K562 (cell line): ENCODE data around the gene PLAAT3. TPM values are rescaled to one million over a fixed set of nuclear protein-coding genes. Genes with fewer than 3 reads are reported as not detected.

Experiments used
- ATAC-seq: fragments of 200-7000 bp; cut with Tn5 transposase; 3 replicates; pipeline ENCODE4 v1.9.1; 2020; ENCODE audit warnings: moderate library complexity
- BruUV-seq: library from RNA; stranded (reverse); fragments of 400-500 nt; replicated peaks from 2 replicates; lab custom pipeline; 2021; lab: Mats Ljungman, UMichigan
- CTCF ChIA-PET: fragments of 300-600 bp; formaldehyde crosslinking; extraction: SDS; loops from one replicate; lab custom pipeline; 2021; ENCODE audit warnings: low intra/inter-chr PET ratio; lab: Yijun Ruan, JAX
- POLR2A ChIA-PET: fragments of 300-600, 350-650 bp; sonication (Branson Sonifier 250); formaldehyde crosslinking; extraction: SDS; loops from one replicate; lab custom pipeline; 2021; ENCODE audit warnings: antibody characterized with exemption, inconsistent platforms; lab: Yijun Ruan, JAX
- DNase-seq, 4 experiments: peaks; one replicate each; pipeline versions ENCODE4 v3.0.0 to v3.0.0-alpha.2; 2011 to 2018; ENCODE audit warnings: low spot score in 3 of 4, mixed read lengths in 3 of 4; ENCODE audit errors: extremely low read depth in 1 of 4
- FAIRE-seq: peaks from 2 replicates; lab custom pipeline; 2011; peaks lifted over from hg19 to GRCh38; lab: Jason Lieb, UNC
- H2AFZ ChIP-seq: 2 replicates; pipeline ENCODE4 v1.6.0; 2011; ENCODE audit warnings: low read depth, low read length, control low read depth, inconsistent platforms
- H3K27ac ChIP-seq: fragments of 200-600 bp; 3 replicates; pipeline ENCODE4 v1.8.0; 2011; ENCODE audit warnings: low read depth, mild to moderate bottlenecking, control low read depth, inconsistent platforms, low read length, moderate library complexity, mixed read lengths; ENCODE audit errors: extremely low read depth
- H3K27me3 ChIP-seq, 2 experiments: fragments of 300-600 bp in 1 of 2; 2 replicates in 1 of 2; 3 replicates in 1 of 2; pipeline versions ENCODE4 v1.6.0 to v1.8.0; 2011; ENCODE audit warnings: inconsistent platforms in 2 of 2, low read length in 2 of 2, mild to moderate bottlenecking in 1 of 2, mixed read lengths in 1 of 2, moderate library complexity in 1 of 2; ENCODE audit not compliant: control insufficient read depth in 2 of 2, insufficient read depth in 2 of 2
- H3K36me3 ChIP-seq: fragments of 300-600 bp; 3 replicates; pipeline ENCODE4 v1.8.0; 2011; ENCODE audit warnings: mild to moderate bottlenecking, low read length, inconsistent platforms; ENCODE audit not compliant: control insufficient read depth, insufficient read depth
- H3K4me1 ChIP-seq, 2 experiments: fragments of 200-600 bp in 1 of 2; replicated peaks in 1 of 2; 2 replicates in 1 of 2; 3 replicates in 1 of 2; pipeline versions ENCODE4 v1.5.1 to v1.8.0; 2011; ENCODE audit warnings: inconsistent platforms in 2 of 2, low read length in 2 of 2, mild to moderate bottlenecking in 1 of 2, mixed read lengths in 1 of 2, moderate library complexity in 1 of 2; ENCODE audit not compliant: control insufficient read depth in 2 of 2, insufficient read depth in 2 of 2
- H3K4me2 ChIP-seq: 2 replicates; pipeline ENCODE4 v1.6.1; 2011; ENCODE audit warnings: low read length, control low read depth, inconsistent platforms, mixed read lengths; ENCODE audit not compliant: insufficient read depth
- H3K4me3 ChIP-seq: fragments of 200-600 bp; sonication (generic), shearing (Covaris generic); 2 replicates; pipeline ENCODE4 v1.5.1; 2016; ENCODE audit warnings: control low read depth, inconsistent platforms
- H3K79me2 ChIP-seq: fragments of 200-600 bp; 3 replicates; pipeline ENCODE4 v1.8.0; 2011; ENCODE audit warnings: low read length, inconsistent platforms; ENCODE audit not compliant: control insufficient read depth, insufficient read depth
- H3K9ac ChIP-seq, 2 experiments: 2 replicates each; pipeline versions ENCODE4 v1.6.0 to v1.6.1; 2011; ENCODE audit warnings: low read depth in 2 of 2, low read length in 2 of 2, control low read depth in 1 of 2, inconsistent platforms in 1 of 2, mild to moderate bottlenecking in 1 of 2, mixed read lengths in 1 of 2; ENCODE audit not compliant: insufficient read depth in 1 of 2
- H3K9me1 ChIP-seq: one replicate; pipeline ENCODE4 v1.6.0; 2011; ENCODE audit warnings: inconsistent platforms, mild to moderate bottlenecking, low read length, moderate library complexity; ENCODE audit not compliant: control insufficient read depth, insufficient read depth
- H3K9me3 ChIP-seq: replicated peaks from 2 replicates; pipeline ENCODE4 v1.5.1; 2011; ENCODE audit warnings: low read depth, low read length, inconsistent platforms; ENCODE audit not compliant: control insufficient read depth, insufficient read depth
- H4K20me1 ChIP-seq: replicated peaks from 2 replicates; pipeline ENCODE4 v1.6.1; 2011; ENCODE audit warnings: low read length, inconsistent platforms, mixed read lengths; ENCODE audit not compliant: control insufficient read depth, insufficient read depth
- CGGBP1 ChIP-seq: fragments of 250-450 bp; sonication (Bioruptor Pico); IDR thresholded peaks from 2 replicates; pipeline ENCODE4 v1.9.0; 2021; ENCODE audit warnings: mild to moderate bottlenecking
- ELF4 ChIP-seq: fragments of 450-650 bp; formaldehyde crosslinking; IDR thresholded peaks from 2 replicates; pipeline ENCODE4 v1.4.0; 2022; ENCODE audit warnings: missing genetic modification characterization
- EP300 ChIP-seq: IDR thresholded peaks from 2 replicates; pipeline ENCODE4 v1.6.1; 2012; ENCODE audit warnings: low read length, improper control_type of control experiment
- FOXK2 ChIP-seq, 2 experiments: fragments of 450-650 bp; IDR thresholded peaks in 1 of 2; conservative IDR thresholded peaks in 1 of 2; 2 replicates each; pipeline ENCODE4 v1.6.1; 2016; ENCODE audit warnings: low read depth in 2 of 2, mild to moderate bottlenecking in 1 of 2
- MIER1 ChIP-seq: fragments of 450-650 bp; IDR thresholded peaks from 2 replicates; pipeline ENCODE4 v1.6.1; 2016; ENCODE audit warnings: antibody characterized with exemption, mild to moderate bottlenecking, low read depth
- NCOA4 ChIP-seq: fragments of 450-650 bp; IDR thresholded peaks from 2 replicates; pipeline ENCODE4 v1.6.1; 2018; ENCODE audit warnings: mild to moderate bottlenecking; ENCODE audit not compliant: partially characterized antibody
- SMARCA4 ChIP-seq: fragments of 450-650 bp; IDR thresholded peaks from 2 replicates; pipeline ENCODE4 v1.6.1; 2016
- ZBTB5 ChIP-seq: fragments of 450-650 bp; IDR thresholded peaks from 2 replicates; pipeline ENCODE4 v1.6.1; 2017; ENCODE audit warnings: antibody characterized with exemption
- ZC3H8 ChIP-seq: fragments of 450-650 bp; IDR thresholded peaks from 2 replicates; pipeline ENCODE4 v1.6.1; 2017
- ZEB2 ChIP-seq: fragments of 450-650 bp; IDR thresholded peaks from 2 replicates; pipeline ENCODE4 v1.6.1; 2016
- ZNF184 ChIP-seq: sonication (generic); formaldehyde crosslinking; IDR thresholded peaks from 2 replicates; pipeline ENCODE4 v1.5.0; 2020; ENCODE audit warnings: missing genetic modification reagents
- ZNF224 ChIP-seq: sonication (generic); formaldehyde crosslinking; IDR thresholded peaks from 2 replicates; pipeline ENCODE4 v1.8.0; 2022; ENCODE audit warnings: mild to moderate bottlenecking, missing genetic modification reagents
- ZNF57 ChIP-seq: fragments of 450-650 bp; formaldehyde crosslinking; IDR thresholded peaks from 2 replicates; pipeline ENCODE4 v1.4.0; 2020; ENCODE audit warnings: mild to moderate bottlenecking, moderate library complexity
- ZNF589 ChIP-seq: fragments of 200-800 bp; sonication (Bioruptor generic); IDR thresholded peaks from 2 replicates; pipeline ENCODE4 v1.6.1; 2016; ENCODE audit warnings: low read depth, missing genetic modification characterization, missing compliant biosample characterization
- WGBS: fragments of 100-300 bp; shearing (Covaris generic); methylation state at CpG from one replicate; pipeline ENCODE4 v1.1.6; 2016; ENCODE audit warnings: low coverage, mixed read lengths; ENCODE audit not compliant: insufficient coverage; ENCODE audit errors: missing lambda C conversion rate; 5-methylcytosine and 5-hydroxymethylcytosine counted together
- in situ Hi-C: fragments of 300-500 bp; cut with MboI; formaldehyde crosslinking; loops from 4 replicates; pipeline ENCODE4 v1.15.0; 2018; ENCODE audit warnings: inconsistent platforms, mixed read lengths
- intact Hi-C: fragments of 100-400 bp; cut with micrococcal nuclease; formaldehyde crosslinking; loops from 2 replicates; pipeline ENCODE4 v1.14.2; 2022
- polyA plus RNA-seq, 8 experiments: library from polyadenylated mRNA; depleted of rRNA in 4 of 8; stranded (reverse) in 5 of 8; unstranded in 3 of 8; fragments of >200 nt; fragmentation: Nextera tagmentation in 2 of 8; fragmentation: Illumina TruSeq in 1 of 8; extraction: Ambion mirVana in 2 of 8; extraction: Trizol in 1 of 8; gene quantifications; 2 replicates each; pipeline versions ENCODE4 v1.2.1 to v1.2.3, GENCODE V29; 2011 to 2014; ENCODE audit warnings: inconsistent platforms in 1 of 8, missing spikeins in 1 of 8
- total RNA-seq, 7 experiments: library from RNA; depleted of rRNA in 6 of 7; stranded (reverse); fragments of >200 nt in 6 of 7; fragmentation: Illumina TruSeq in 2 of 7; extraction: Trizol in 2 of 7; gene quantifications; 2 replicates each; pipeline versions ENCODE4 v1.2.1 to v1.2.3, GENCODE V29; 2011 to 2021; ENCODE audit warnings: low replicate concordance in 1 of 7
- TF ChIP-seq, protein P1 (sequence below), 2 experiments: fragments of 450-650 bp; conservative IDR thresholded peaks; 2 replicates each; pipeline ENCODE4 v1.6.1; 2017; ENCODE audit warnings: mild to moderate bottlenecking in 2 of 2, moderate library complexity in 2 of 2
- TF ChIP-seq, protein P2 (sequence below): sonication (generic); formaldehyde crosslinking; IDR thresholded peaks from 2 replicates; pipeline ENCODE4 v1.8.1; 2022; ENCODE audit warnings: missing genetic modification reagents

The PLAAT3 gene
- total and polyA plus RNA-seq, 9 of the 15 experiments (the other 6 are each of a cell fraction or from before 2014, with no cell fraction given): 0.80 to 2.7 (median 1.4) TPM

DNA sequence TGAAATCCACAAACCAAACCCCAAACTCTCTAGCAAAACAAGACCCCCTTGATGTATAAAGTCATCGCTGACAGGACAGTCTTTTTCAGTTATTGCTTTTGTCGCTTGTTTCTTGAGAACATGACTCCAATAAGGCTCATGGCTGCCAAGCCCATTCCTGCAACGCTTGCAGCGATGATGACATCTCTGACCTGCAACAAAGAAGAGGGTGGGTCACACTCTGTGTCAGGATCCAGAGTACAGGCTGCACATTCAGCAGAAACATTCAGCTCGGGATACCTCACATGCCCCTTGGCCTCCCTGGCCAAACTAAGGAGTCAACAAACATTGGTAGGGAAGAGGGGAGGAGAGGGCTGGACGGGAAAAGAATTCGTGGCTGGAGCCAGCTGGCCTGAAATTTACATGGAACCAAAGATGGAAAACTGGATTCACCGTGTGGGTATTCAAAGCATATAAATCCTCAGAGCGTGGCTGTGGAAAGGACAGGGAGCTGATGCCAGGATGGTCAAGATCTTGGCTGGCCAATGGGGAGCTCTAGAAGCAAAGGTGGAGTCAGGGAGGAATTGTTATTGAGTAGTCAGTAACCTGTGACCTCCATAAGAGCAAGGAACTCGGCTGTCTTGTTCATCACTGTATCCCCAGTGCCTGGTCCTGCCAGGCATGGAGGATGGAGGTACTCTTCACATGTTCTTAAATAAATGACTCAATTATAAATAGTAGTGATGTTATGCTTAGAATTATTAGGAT, 39.2 kb downstream of the PLAAT3 start:
- peak overlapping the region; percentile 88 for H2AFZ ChIP-seq
- H4K20me1 ChIP-seq: no peaks in the 10 kb centered on the region
- H3K27me3 ChIP-seq: no peaks in the 10 kb centered on the region
- in situ Hi-C loops: no loop called here
- no peaks in the 10 kb centered on the region for H3K36me3 ChIP-seq
- H3K27ac ChIP-seq: peak overlapping the region; percentile 61
- H3K9me3 ChIP-seq: peaks cover 3% of the 10 kb centered on the region; the same call in 1 of the 2 replicates
- H3K79me2 ChIP-seq: no peaks in the 10 kb centered on the region
- ChIA-PET POLR2A (interaction anchor here (0.8 to 1.5 kb wide), 5 partner anchors 8 to 96 kb away, joined by 3 to 6 read pairs (median 3); no protein-coding TSS in a partner anchor), CTCF (no interaction called here)
- 72% methylated on average over 9 of the region's 10 CpGs for WGBS
- DNase-seq (peak in 1 of 4 experiments; percentile 25), ATAC-seq (peak; percentile 51), FAIRE-seq (no peak)
- peak overlapping the region; percentile 72 for H3K4me2 ChIP-seq
- peaks cover 6 to 15% of the 10 kb centered on the region in 2 experiments; a peak in 3 of 5 replicates for H3K4me1 ChIP-seq
- H3K9me1 ChIP-seq: no peaks in the 10 kb centered on the region
- intact Hi-C loops: no loop called here
- H3K9ac ChIP-seq: peak overlapping the region; percentile 27 to 52; a peak in 3 of 4 replicates
- BruUV-seq: no TSS peak
- H3K4me3 ChIP-seq: peak overlapping the region; percentile 7; the same call in 1 of the 2 replicates
- TF ChIP-seq ELF4 (CRISPR knock-in tag) (no peak), NCOA4 (no peak), MIER1 (no peak), ZNF57 (CRISPR knock-in tag) (no peak), ZEB2 (no peak), FOXK2 (conservative IDR thresholded peaks at IDR 0.05 in 1 of 2, IDR thresholded peaks at IDR 0.05 in 1 of 2; ENCODE audit: low read depth in 2 of 2) (no peak), ZC3H8 (no peak), CGGBP1 (no peak), ZNF184 (CRISPR knock-in tag) (no peak), ZNF224 (CRISPR knock-in tag) (no peak), ZNF589 (CRISPR knock-in tag) (no peak), SMARCA4 (no peak), ZBTB5 (no peak), EP300 (no peak)
- TF ChIP-seq, protein P1, sequence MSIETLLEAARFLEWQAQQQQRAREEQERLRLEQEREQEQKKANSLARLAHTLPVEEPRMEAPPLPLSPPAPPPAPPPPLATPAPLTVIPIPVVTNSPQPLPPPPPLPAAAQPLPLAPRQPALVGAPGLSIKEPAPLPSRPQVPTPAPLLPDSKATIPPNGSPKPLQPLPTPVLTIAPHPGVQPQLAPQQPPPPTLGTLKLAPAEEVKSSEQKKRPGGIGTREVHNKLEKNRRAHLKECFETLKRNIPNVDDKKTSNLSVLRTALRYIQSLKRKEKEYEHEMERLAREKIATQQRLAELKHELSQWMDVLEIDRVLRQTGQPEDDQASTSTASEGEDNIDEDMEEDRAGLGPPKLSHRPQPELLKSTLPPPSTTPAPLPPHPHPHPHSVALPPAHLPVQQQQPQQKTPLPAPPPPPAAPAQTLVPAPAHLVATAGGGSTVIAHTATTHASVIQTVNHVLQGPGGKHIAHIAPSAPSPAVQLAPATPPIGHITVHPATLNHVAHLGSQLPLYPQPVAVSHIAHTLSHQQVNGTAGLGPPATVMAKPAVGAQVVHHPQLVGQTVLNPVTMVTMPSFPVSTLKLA (conservative IDR thresholded peaks at IDR 0.05): peak in 1 of 2 experiments; percentile 6; a peak in 2 of 4 replicates
- TF ChIP-seq, protein P2, sequence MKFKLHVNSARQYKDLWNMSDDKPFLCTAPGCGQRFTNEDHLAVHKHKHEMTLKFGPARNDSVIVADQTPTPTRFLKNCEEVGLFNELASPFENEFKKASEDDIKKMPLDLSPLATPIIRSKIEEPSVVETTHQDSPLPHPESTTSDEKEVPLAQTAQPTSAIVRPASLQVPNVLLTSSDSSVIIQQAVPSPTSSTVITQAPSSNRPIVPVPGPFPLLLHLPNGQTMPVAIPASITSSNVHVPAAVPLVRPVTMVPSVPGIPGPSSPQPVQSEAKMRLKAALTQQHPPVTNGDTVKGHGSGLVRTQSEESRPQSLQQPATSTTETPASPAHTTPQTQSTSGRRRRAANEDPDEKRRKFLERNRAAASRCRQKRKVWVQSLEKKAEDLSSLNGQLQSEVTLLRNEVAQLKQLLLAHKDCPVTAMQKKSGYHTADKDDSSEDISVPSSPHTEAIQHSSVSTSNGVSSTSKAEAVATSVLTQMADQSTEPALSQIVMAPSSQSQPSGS (CRISPR knock-in tag): no peak
